Measurements from ENCODE around the gene MISFA.
"Not testable (repeated sequence)": the region's sequence is repeated elsewhere in the genome, so short reads cannot be mapped to it uniquely, and the experiment has no call there.

Gene MISFA

DNA sequence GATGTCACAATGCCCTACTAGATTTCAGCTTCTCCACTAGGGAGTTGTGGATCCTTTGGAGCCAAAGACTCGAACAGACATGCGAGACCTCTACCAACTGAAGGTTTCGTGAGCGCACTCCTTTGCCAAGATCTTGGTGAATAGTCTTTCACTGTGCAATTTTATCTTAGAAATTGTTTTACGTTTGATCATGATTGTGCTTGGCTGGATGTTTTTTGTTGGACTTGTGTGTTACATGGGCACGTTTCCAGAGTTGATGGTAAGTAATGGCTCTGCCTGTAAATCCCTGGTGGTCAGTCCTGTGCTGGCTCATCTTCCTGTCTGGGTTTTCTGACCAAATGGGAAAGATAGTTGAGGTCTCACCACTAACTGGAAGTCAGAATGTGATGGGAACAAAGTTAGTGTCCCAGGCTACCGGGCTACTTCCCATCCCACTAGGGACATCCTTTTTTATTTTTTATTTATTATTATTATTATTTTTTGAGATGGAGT, at the start of gene MISFA:
Gene MISFA (plus strand): TSS at position 51 of the 492 bp plus-strand sequence. CDS start 140 bp downstream, at position 191.
- no peak for DNase-seq

GRCh38 chr11:18563090-18563730, 36.4 kb upstream of the MISFA start:
- DNase-seq = no peak

DNA sequence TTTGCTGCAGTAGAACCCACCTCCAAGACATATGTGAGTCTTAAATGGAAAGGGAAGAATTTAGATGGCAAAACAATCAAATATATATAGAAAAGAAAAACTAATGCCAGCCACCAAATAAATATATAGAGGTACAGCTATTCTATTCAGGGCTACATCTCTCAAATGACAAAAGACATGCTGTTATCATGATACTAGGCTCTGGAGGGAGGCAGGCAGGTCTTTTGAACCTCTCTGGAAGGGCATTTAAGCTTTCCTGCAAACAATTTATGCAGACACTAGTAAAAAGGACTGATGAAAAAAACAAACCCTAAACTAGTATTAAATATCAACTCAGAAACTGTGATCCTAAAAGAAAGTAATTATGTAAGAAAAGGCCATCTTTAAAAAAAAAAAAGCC, 35.4 kb upstream of the MISFA start:
- no peak for DNase-seq

- DNase-seq = no peak
Measured at GRCh38 chr11:18566406-18566805, 33.2 kb upstream of the MISFA start.

DNA sequence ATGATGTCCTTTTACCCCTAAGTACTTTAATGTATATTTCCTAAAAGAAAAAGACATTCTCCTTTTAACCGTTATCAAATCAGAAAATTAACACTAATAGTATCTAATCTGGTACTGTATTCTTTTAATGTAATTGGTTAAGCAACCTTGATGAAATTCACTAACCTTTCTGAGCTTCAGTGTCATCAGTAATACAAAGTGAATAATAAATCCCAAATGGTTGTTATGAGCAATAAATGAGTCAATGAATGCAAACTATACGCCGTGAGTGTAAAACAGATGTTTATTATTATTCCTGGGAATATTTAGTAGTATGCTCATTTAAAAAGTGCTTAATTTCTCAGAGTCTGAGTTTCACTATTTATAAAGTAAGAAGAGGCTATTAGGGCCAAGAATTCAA, 32.5 kb upstream of the MISFA start:
- DNase-seq = no peak

- DNase-seq = no peak
Measured at GRCh38 chr11:18575361-18575760, 24.2 kb upstream of the MISFA start.

DNA sequence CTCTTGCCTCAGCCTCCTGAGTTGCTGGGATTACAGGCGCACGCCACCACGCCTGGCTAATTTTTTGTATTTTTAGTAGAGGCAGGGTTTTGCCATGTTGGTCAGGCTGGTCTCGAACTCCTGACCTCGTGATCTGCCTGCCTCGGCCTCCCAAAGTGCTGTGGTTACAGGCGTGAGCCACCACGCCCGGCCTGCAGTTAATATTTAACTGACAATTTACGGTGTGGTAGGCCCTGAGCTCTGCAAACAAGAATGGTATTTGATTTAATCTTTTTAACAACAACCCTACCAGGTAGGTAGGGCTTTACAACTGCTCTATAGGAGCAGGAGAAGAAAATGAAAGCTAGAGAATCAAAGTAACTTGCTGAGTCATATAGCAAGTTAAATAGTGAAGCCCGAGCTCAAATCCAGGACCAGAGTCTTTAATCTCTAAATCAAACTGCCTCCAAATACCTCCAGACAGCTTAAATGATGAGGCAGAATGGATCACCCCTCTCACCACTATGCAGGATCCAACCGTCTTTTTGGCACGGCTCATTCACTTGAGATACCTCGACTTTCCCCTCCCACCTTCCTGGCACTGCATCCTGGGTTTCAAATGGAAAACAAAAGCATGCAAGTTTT, 20.5 kb upstream of the MISFA start:
- no peak for DNase-seq

- DNase-seq = no peak
Measured at GRCh38 chr11:18580113-18580766, 19.3 kb upstream of the MISFA start.

- no peak for DNase-seq
Measured at GRCh38 chr11:18581825-18582224, 17.8 kb upstream of the MISFA start.

DNA sequence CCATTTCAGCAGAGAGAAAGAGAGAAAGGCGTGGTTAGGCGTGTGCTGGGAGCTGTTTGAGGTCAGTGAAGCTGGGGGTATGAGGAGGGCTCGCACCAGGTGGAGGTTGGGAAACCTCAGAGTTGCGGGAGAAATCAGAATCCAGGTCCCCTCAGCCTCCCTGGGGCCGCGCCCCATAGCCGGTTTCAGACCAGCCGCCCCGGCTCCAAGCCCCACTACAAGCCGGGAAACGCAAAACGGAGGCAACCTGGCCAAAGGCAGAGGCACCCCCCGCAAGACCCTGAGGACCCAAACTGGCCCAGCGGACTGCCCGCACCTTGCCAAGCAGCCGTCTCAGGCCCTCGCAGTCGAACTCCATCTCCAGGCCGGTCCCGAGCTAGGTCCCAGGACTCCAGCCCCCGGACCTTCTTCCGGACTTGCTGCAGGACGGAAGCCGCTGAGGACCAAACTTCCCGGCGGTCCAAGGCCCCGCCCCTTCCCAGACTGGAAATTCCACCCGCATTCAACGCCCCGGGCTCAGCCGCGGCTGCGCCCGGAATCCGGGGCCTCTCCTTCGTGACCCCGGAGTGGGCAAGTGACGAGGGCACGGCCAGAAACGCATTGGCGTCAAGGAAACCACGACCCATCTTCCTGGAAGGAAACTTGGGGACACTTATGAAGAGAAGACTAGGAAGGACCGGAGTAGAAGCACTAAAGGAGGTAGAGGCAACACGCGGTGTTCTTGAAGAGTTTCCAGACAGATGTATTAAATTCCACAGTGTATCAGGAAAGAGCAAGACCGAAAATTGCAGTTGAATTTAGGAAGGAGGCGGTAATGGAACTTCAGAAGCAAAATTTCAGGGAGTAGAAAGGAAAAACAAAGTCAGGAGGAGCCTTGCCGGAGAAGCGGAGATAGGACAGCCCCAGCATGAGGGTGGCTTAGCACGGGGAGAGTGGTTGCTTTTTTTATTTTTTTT, 11.0 kb upstream of the MISFA start, which contains the start of gene UEVLD:
Gene UEVLD (minus strand): TSS at position 438 of the 956 bp plus-strand sequence. CDS start 80 bp downstream, at position 358.
- peak; percentile 51 for DNase-seq

DNA sequence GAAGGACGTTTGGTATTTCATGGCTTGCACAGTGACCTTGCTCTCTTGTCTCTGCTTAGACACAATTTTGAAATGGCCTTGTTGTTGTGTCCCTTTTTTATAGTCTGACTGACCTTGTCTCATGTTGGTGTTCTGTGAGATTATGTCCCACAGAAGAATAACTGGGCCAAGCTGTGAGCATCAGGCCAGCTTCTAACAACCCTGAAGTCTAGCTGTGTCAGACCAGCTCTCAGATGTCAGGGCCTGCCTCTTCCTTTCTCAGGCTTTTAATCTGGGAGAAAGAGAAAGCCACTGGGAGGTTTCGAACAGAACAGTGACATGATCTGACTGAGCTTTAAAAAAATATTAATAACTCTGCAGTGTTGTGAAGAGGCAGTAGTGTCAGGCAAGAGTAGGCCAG, 9.0 kb upstream of the MISFA start:
- DNase-seq = no peak

GRCh38 chr11:18594088-18594487, 5.5 kb upstream of the MISFA start:
- not testable (repeated sequence) for DNase-seq

- no peak for DNase-seq
Measured at GRCh38 chr11:18594999-18595749, 4.4 kb upstream of the MISFA start.

- no peak for DNase-seq
Measured at GRCh38 chr11:18600915-18601569, 1.5 kb downstream of the MISFA start.

- no peak for DNase-seq
Measured at GRCh38 chr11:18608376-18608775, 8.8 kb downstream of the MISFA start.

DNA sequence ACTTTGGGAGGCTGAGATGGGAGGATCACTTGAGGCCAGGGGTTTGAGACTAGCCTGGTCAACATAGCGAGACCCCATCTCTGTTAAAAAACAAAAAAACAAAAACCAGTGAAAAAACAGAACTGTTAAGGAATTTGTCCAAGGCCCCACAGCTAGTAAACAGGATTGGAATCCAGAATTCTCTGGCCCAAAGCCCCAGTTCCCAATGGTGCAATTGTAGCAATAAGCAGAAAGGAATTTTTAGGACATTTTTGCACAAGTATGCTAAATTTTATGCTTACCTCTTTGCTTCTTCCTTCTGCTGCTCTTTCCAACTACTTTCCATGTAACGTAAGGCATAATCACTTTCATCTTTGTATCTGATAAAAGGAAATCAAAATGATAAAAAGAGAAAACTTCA, 11.6 kb downstream of the MISFA start:
- DNase-seq = no peak

GRCh38 chr11:18612394-18612793, 12.8 kb downstream of the MISFA start:
- DNase-seq = no peak

GRCh38 chr11:18614667-18615066, 15.1 kb downstream of the MISFA start:
- DNase-seq = no peak

DNA sequence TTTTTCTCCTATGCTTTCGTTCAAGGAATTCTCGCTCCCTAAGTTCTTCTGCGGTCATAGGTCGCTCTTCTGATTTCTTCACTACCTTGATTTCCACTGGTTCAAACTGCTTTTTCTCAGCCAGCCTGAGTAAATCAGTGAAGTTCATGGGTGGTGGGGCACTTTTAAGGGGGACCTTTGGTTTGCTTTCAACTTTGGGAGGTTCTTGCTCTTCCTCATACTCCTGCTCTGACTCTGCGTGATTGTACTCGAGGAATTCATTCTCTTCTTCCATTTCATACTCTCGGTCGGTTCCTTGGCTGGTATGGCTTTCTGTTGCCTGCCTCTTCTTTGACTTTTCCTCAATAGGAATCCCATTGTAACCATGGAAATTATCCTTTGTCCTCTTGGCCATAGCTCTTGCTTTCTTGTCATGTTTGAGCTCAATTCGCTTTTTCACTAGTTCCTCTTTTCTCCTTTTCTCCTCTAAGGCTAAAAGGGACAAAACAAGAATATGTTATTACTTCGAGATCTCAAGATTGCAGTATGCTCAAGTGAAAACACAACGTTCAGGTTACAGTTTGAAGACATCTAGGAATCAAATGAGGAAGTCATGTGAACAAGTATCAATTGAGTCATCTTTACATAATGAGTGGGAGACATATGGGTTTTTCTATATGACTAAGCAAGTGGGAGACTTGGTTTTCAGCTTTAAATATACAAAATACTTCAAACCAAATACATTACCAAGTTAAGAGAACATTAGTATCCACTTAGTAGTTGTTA, 16.2 kb downstream of the MISFA start:
- DNase-seq = no peak

GRCh38 chr11:18617688-18618341, 18.2 kb downstream of the MISFA start:
- DNase-seq = peak; percentile 52
